ENCODE data around the gene LRRTM2.

The LRRTM2 gene

GRCh38 chr5:138878437-138879235 is 3.5 kb upstream of the LRRTM2 start:
- DNase-seq: no peak

GRCh38 chr5:138876811-138877210 is 1.7 kb upstream of the LRRTM2 start:
- no peak for DNase-seq

- no peak for DNase-seq
Measured at GRCh38 chr5:138875946-138876345, 811 bp upstream of the LRRTM2 start.

GRCh38 chr5:138875552-138875875 is 379 bp upstream of the LRRTM2 start:
- no peak for DNase-seq

- no peak for DNase-seq
Measured at GRCh38 chr5:138874241-138874640, 894 bp downstream of the LRRTM2 start.

GRCh38 chr5:138873466-138874221 is 1.5 kb downstream of the LRRTM2 start:
- DNase-seq: no peak

GRCh38 chr5:138872841-138873465 is 2.2 kb downstream of the LRRTM2 start:
- DNase-seq: no peak

- DNase-seq: no peak
Measured at GRCh38 chr5:138870611-138871010, 4.5 kb downstream of the LRRTM2 start.

GRCh38 chr5:138869763-138870500 is 5.2 kb downstream of the LRRTM2 start:
- DNase-seq: no peak

GRCh38 chr5:138869038-138869437 is 6.1 kb downstream of the LRRTM2 start:
- DNase-seq: no peak

GRCh38 chr5:138867011-138867410 is 8.1 kb downstream of the LRRTM2 start:
- DNase-seq: no peak

GRCh38 chr5:138853132-138853531 is 22.0 kb downstream of the LRRTM2 start:
- no peak for DNase-seq

- DNase-seq: no peak
Measured at GRCh38 chr5:138850865-138851435, 24.2 kb downstream of the LRRTM2 start.

- DNase-seq: no peak
Measured at GRCh38 chr5:138849882-138850281, 25.3 kb downstream of the LRRTM2 start.

GRCh38 chr5:138849439-138849838 is 25.7 kb downstream of the LRRTM2 start:
- DNase-seq: no peak

GRCh38 chr5:138844812-138845513 is 30.2 kb downstream of the LRRTM2 start:
- DNase-seq: no peak

GRCh38 chr5:138844125-138844461 is 31.0 kb downstream of the LRRTM2 start:
- DNase-seq: no peak

- DNase-seq: no peak
Measured at GRCh38 chr5:138843316-138844124, 31.6 kb downstream of the LRRTM2 start.

GRCh38 chr5:138841531-138841930 is 33.6 kb downstream of the LRRTM2 start:
- DNase-seq: no peak

GRCh38 chr5:138840103-138840502 is 35.0 kb downstream of the LRRTM2 start:
- no peak for DNase-seq

GRCh38 chr5:138837160-138837559 is 38.0 kb downstream of the LRRTM2 start:
- no peak for DNase-seq

Measured in NCI-H146 (cell line).